WERI-Rb-1 (cell line): ENCODE results near the gene ZBTB20.

Source experiments
- DNase-seq: peaks from one replicate; pipeline ENCODE4 v3.0.0-alpha.2; 2020
- H3K27ac ChIP-seq: fragments of 250-450 bp; sonication (Bioruptor Pico); 2 replicates; pipeline ENCODE4 v1.5.1; 2020; ENCODE audit warnings: mild to moderate bottlenecking, moderate library complexity
- H3K27me3 ChIP-seq: fragments of 250-450 bp; sonication (Bioruptor Pico); 2 replicates; pipeline ENCODE4 v1.5.1; 2021; ENCODE audit warnings: mild to moderate bottlenecking, low read depth, moderate library complexity; ENCODE audit not compliant: insufficient read depth, severe bottlenecking
- H3K36me3 ChIP-seq: fragments of 250-450 bp; sonication (Bioruptor Pico); 2 replicates; pipeline ENCODE4 v1.5.1; 2020; ENCODE audit warnings: mild to moderate bottlenecking, moderate library complexity
- H3K4me3 ChIP-seq: 2 replicates; pipeline ENCODE4 v1.5.1; 2011; ENCODE audit warnings: low read depth, mild to moderate bottlenecking, control low read depth, low read length
- H3K9me3 ChIP-seq: fragments of 250-450 bp; sonication (Bioruptor Pico); 2 replicates; pipeline ENCODE4 v1.5.1; 2021; ENCODE audit warnings: mild to moderate bottlenecking, moderate library complexity; ENCODE audit not compliant: severe bottlenecking
- TF ChIP-seq, protein P1 (sequence below): IDR thresholded peaks from 2 replicates; pipeline ENCODE4 v1.5.1; 2011; ENCODE audit warnings: low read depth, mild to moderate bottlenecking, control low read depth, inconsistent platforms, low read length

The ZBTB20 gene

DNA sequence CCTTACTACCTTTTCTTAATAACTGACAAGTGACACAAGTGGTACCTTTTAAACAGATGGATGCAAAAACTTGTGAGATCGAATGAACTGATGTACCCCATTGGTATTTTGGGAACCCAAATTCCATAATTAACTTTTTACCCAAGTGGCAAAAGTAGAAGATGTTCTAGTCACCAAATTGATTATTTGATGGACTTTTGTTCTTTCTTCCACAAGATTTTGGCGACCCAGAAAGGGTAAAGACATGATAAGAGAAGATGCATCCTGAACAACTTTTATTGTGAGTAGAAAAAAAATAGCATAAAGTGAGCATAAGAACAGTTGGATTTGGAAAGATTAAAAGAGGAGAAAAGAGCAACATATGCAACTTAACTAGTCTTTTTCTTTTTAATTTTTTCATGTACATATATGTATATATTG, 693.7 kb downstream of the ZBTB20 start:
- Histone ChIP-seq H3K27ac (no peak overlapping the region), H3K36me3 (no peaks in the 10 kb centered on the region)

DNA sequence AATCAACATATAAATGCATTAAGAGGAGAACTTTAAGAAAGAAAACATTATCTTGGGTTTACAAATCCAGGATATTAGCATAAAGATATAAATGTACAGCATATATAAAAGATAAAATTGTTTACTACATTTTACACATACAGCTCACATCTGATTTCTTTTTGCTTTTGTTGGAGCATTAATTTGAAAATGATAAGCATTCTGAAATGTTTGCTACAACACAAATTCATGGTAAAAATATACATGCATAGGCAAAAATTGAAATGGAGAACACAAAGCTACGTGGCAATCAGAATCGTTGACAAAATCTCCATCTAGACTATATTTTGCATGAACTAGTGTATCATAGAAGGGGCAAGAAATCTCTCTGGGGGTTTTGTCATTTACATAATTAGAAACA, 694.2 kb downstream of the ZBTB20 start:
- H3K9me3 ChIP-seq: no peaks in the 10 kb centered on the region
- no peak for DNase-seq
- H3K27me3 ChIP-seq: peaks cover 80% of the 10 kb centered on the region
- TF ChIP-seq, protein P1, sequence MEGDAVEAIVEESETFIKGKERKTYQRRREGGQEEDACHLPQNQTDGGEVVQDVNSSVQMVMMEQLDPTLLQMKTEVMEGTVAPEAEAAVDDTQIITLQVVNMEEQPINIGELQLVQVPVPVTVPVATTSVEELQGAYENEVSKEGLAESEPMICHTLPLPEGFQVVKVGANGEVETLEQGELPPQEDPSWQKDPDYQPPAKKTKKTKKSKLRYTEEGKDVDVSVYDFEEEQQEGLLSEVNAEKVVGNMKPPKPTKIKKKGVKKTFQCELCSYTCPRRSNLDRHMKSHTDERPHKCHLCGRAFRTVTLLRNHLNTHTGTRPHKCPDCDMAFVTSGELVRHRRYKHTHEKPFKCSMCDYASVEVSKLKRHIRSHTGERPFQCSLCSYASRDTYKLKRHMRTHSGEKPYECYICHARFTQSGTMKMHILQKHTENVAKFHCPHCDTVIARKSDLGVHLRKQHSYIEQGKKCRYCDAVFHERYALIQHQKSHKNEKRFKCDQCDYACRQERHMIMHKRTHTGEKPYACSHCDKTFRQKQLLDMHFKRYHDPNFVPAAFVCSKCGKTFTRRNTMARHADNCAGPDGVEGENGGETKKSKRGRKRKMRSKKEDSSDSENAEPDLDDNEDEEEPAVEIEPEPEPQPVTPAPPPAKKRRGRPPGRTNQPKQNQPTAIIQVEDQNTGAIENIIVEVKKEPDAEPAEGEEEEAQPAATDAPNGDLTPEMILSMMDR: no peak
- no peak overlapping the region for H3K27ac ChIP-seq
- no peak overlapping the region for H3K4me3 ChIP-seq
- H3K36me3 ChIP-seq: no peaks in the 10 kb centered on the region

More for the DNA sequence above, 693.7 kb downstream of the ZBTB20 start:
- TF ChIP-seq, protein P1: no peak
- DNase-seq: no peak
- H3K27me3 ChIP-seq: peaks cover 82% of the 10 kb centered on the region
- no peak overlapping the region for H3K4me3 ChIP-seq
- no peaks in the 10 kb centered on the region for H3K9me3 ChIP-seq

DNA sequence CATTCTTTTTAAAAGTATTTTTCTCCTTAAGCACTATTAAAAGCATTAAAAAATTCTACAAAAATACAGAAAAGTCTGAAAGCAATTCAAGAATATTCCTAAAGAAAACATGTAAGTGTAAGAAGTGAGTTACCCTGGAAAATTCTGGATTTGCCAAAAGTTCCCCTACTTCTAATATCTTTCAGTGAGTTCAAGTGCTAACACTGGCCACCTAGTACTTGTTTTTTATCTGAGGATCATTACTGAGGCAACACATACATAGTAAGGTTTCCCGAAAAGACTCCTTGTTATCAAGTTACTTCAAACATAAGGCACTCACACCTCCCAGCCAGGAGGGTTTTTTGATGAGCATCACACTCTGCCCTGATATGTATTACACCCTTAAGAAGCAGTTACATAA, 694.8 kb downstream of the ZBTB20 start:
- Histone ChIP-seq H3K36me3 (no peaks in the 10 kb centered on the region), H3K27ac (no peak overlapping the region), H3K4me3 (no peak overlapping the region), H3K9me3 (no peaks in the 10 kb centered on the region), H3K27me3 (peaks cover 73% of the 10 kb centered on the region)
- TF ChIP-seq, protein P1: no peak
- DNase-seq: no peak

DNA sequence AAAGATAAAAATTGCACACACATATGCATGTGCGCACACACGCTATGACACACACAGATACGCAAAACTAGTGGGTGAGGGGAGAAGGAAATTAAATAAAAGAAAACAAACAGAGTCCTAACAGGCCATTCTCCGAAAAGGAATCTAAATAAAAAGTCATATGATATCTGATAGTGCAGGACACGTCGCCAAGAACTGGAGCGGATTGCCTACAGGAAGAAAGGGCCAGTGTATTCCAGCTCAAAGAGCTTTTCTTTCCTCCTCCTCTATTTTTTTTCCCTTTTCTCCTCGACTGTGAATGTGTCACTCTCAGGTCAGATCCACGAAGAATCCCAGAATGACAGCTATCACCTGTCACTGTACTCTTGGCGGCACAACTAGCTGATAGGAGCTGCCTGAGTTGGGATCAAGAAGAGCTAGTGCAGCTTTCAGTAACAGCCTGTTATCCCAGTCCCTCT, 695.5 kb downstream of the ZBTB20 start:
- Histone ChIP-seq H3K27ac (no peak overlapping the region), H3K4me3 (no peak overlapping the region), H3K36me3 (no peaks in the 10 kb centered on the region), H3K27me3 (peaks cover 70% of the 10 kb centered on the region), H3K9me3 (no peaks in the 10 kb centered on the region)
- no peak for DNase-seq
- TF ChIP-seq, protein P1: no peak

DNA sequence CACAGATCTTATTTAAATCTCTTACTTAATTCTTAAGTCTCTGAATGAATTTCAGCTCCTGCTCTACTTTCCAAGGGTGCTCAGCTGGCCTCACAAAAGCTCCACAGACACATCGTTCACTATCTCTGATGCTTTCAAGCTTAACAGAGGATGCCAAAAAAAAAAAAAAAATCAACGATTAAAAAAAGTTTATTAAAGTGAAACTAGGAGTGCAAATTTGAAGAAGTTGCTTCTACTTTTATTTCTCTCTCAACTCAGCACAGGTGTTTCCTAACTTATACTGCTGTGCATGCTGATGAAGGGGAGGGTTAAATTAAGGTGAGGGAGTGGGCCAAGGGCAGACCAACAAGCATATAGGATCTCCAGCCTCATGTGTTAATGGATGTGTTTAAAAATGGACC, 696.0 kb downstream of the ZBTB20 start:
- Histone ChIP-seq H3K9me3 (no peaks in the 10 kb centered on the region), H3K4me3 (no peak overlapping the region), H3K27me3 (peaks cover 68% of the 10 kb centered on the region), H3K27ac (no peak overlapping the region), H3K36me3 (no peaks in the 10 kb centered on the region)
- TF ChIP-seq, protein P1: no peak
- no peak for DNase-seq

DNA sequence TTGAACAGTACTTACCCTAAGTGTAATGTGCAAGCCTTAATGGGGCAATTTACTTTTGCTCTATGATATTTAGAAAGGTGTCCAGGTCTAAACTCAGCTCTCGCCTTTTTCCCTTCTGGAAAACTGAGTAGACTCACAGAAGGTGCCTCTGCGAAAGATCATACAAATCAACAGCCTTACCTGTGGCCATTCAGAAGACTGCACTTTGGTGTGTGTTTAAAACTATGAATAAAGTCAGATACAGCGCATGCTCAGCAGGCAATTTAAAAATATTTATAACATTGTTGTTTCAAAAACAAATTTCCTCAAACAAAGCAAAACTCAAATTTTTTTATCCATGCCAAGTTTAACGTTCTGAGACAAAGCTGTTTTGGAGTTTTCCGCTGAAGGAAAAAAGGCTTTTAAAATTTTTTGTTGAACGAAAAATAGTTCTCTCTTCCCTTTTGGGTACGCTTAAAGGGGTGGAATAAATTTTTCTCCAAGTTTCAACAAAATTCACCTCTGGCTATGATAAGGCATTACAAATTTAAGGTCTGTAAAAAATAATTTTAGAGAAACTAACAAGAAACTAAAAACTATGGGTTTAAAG, 697.0 kb downstream of the ZBTB20 start:
- TF ChIP-seq, protein P1: no peak
- H3K27ac ChIP-seq: no peak overlapping the region
- peaks cover 59% of the 10 kb centered on the region for H3K27me3 ChIP-seq
- no peak overlapping the region for H3K4me3 ChIP-seq
- H3K36me3 ChIP-seq: no peaks in the 10 kb centered on the region
- H3K9me3 ChIP-seq: no peaks in the 10 kb centered on the region
- DNase-seq: no peak
